Body of pancreas (tissue), 4 donors: ENCODE measurements around the gene CLPTM1. TPM values are rescaled to one million over a fixed set of nuclear protein-coding genes. Genes with fewer than 3 reads are reported as not detected.
"Not testable (repeated sequence)": the region's sequence is repeated elsewhere in the genome, so short reads cannot be mapped to it uniquely, and the experiment has no call there.

ENCODE experiments used
- ATAC-seq: fragments of 150-250 bp; one replicate; pipeline ENCODE4 v1.9.1; 2016
- DNase-seq, 4 donors: peaks; one replicate each; pipeline ENCODE4 v3.0.0-alpha.2; 2019
- H3K27ac ChIP-seq, 4 donors: fragments of 200-600 bp; sonication (generic); 1 replicate in 3 of 4; 2 replicates in 1 of 4; pipeline versions ENCODE4 v1.5.1 to v1.6.1; 2016 to 2019; ENCODE audit warnings: mild to moderate bottlenecking in 1 of 4, mixed read lengths in 1 of 4, moderate library complexity in 1 of 4
- H3K27me3 ChIP-seq, 2 donors: fragments of 200-600 bp; sonication (generic); one replicate each; pipeline ENCODE4 v1.6.0; 2016; ENCODE audit warnings: mild to moderate bottlenecking in 1 of 2
- H3K36me3 ChIP-seq, 2 donors: fragments of 200-600 bp; sonication (generic); replicated peaks in 1 of 2; 2 replicates each; pipeline ENCODE4 v1.5.1; 2016; ENCODE audit warnings: low read depth in 2 of 2; ENCODE audit not compliant: insufficient read depth in 1 of 2
- H3K4me1 ChIP-seq: fragments of 200-600 bp; sonication (generic); one replicate; pipeline ENCODE4 v1.6.0; 2016
- H3K4me3 ChIP-seq, 2 donors: fragments of 200-600 bp; sonication (generic); 1 replicate in 1 of 2; 2 replicates in 1 of 2; pipeline ENCODE4 v1.5.1; 2016 to 2019
- H3K9me3 ChIP-seq, 3 donors: fragments of 200-600 bp; sonication (generic); 1 replicate in 2 of 3; 2 replicates in 1 of 3; pipeline ENCODE4 v1.5.1; 2016
- CTCF ChIP-seq, 7 experiments: fragments of 450-650 bp in 4 of 7; fragments of 200-600 bp in 3 of 7; sonication (generic) in 3 of 7; IDR thresholded peaks; one replicate each; pipeline ENCODE4 v1.5.1; 2016 to 2019; ENCODE audit warnings: antibody characterized with exemption in 7 of 7
- POLR2A ChIP-seq, 3 donors: fragments of 450-650 bp; IDR thresholded peaks; one replicate each; pipeline ENCODE4 v1.6.1; 2016; ENCODE audit warnings: antibody characterized with exemption in 3 of 3, mild to moderate bottlenecking in 2 of 3
- WGBS, 2 donors: methylation state at CpG; one replicate each; pipeline ENCODE4 v1.1.5; 2017; 5-methylcytosine and 5-hydroxymethylcytosine counted together
- intact Hi-C: fragments of 100-400 bp; cut with DNase I; formaldehyde crosslinking; loops from one replicate; pipeline ENCODE4 v1.15.1; 2023
- total RNA-seq, 2 donors: library from RNA; depleted of rRNA; stranded (reverse); fragments of >200 nt; gene quantifications; one replicate each; pipeline ENCODE4 v1.1.0, GENCODE V29; 2016

The CLPTM1 gene
- total RNA-seq, 2 donors from 2014 or later: 37.1 to 48.5 TPM

GRCh38 chr19:44914433-44915206 lies 40.6 kb upstream of the CLPTM1 start, which contains the start of gene APOC1:
APOC1 (plus strand) TSS chr19:44914608; CDS start chr19:44914892, 284 bp downstream.
- H3K27me3 ChIP-seq, intact Hi-C loops, H3K36me3 ChIP-seq, H3K9me3 ChIP-seq: not testable (repeated sequence)
- peak in 1 of 7 experiments; percentile 16 for TF ChIP-seq CTCF (IDR thresholded peaks at IDR 0.05)
- H3K4me3 ChIP-seq: peak within 1 kb of the TSS in 1 of 2 donors; percentile 39
- ATAC-seq (peak; percentile 95), DNase-seq (peak; percentile 84 to 87 (median 86))
- 7 to 8% methylated on average over 20 to 26 of the region's 28 CpGs for WGBS, 2 donors
- H3K4me1 ChIP-seq: peaks cover 13% of the 10 kb centered on the region
- peak within 1 kb of the TSS in 2 of 4 donors; percentile 41 to 44 for H3K27ac ChIP-seq

GRCh38 chr19:44924243-44924725 lies 30.9 kb upstream of the CLPTM1 start:
- ATAC-seq (no peak), DNase-seq (no peak)
- WGBS, 2 donors: 63 to 70% methylated on average over 5 to 8 of the region's 8 CpGs

GRCh38 chr19:44925114-44925891 lies 29.9 kb upstream of the CLPTM1 start:
- no peak for ATAC-seq
- peaks cover 13% of the 10 kb centered on the region for H3K4me1 ChIP-seq
- H3K36me3 ChIP-seq: no peaks in the 10 kb centered on the region
- no peaks in the 10 kb centered on the region for H3K9me3 ChIP-seq
- intact Hi-C loops: no loop called here
- H3K27me3 ChIP-seq: no peaks in the 10 kb centered on the region
- WGBS, 2 donors: 51 to 58% methylated on average over 8 of the region's 8 CpGs
- DNase-seq: peak in 3 of 4 donors; percentile 47 to 83 (median 47)
- H3K27ac ChIP-seq: no peak overlapping the region
- H3K4me3 ChIP-seq: no peak overlapping the region
- TF ChIP-seq POLR2A (IDR thresholded peaks at IDR 0.05) (no peak), CTCF (IDR thresholded peaks at IDR 0.05) (no peak)

More at GRCh38 chr19:44924243-44924725, 30.9 kb upstream of the CLPTM1 start:
- Histone ChIP-seq H3K4me3 (no peak overlapping the region), H3K9me3 (no peaks in the 10 kb centered on the region), H3K36me3 (no peaks in the 10 kb centered on the region), H3K27ac (no peak overlapping the region), H3K4me1 (peaks cover 10% of the 10 kb centered on the region), H3K27me3 (no peaks in the 10 kb centered on the region)
- intact Hi-C loops: no loop called here
- TF ChIP-seq POLR2A (IDR thresholded peaks at IDR 0.05) (no peak), CTCF (IDR thresholded peaks at IDR 0.05) (no peak)

GRCh38 chr19:44926245-44927077 lies 28.7 kb upstream of the CLPTM1 start:
- H3K4me3 ChIP-seq, H3K9me3 ChIP-seq, H3K27ac ChIP-seq, H3K27me3 ChIP-seq, H3K36me3 ChIP-seq, DNase-seq, intact Hi-C loops: not testable (repeated sequence)
- H3K4me1 ChIP-seq: peaks cover 13% of the 10 kb centered on the region
- WGBS, 2 donors: 36 to 57% methylated on average over 13 to 18 of the region's 19 CpGs
- peak; percentile 40 for ATAC-seq
